ENCODE results near the gene GTF2F2. TPM values are rescaled to one million over a fixed set of nuclear protein-coding genes. Genes with fewer than 3 reads are reported as not detected.

Gene GTF2F2
- polyA plus RNA-seq, 2 of the 4 experiments (the other 2 are of a cell fraction): 21.0 to 30.0 TPM

DNA sequence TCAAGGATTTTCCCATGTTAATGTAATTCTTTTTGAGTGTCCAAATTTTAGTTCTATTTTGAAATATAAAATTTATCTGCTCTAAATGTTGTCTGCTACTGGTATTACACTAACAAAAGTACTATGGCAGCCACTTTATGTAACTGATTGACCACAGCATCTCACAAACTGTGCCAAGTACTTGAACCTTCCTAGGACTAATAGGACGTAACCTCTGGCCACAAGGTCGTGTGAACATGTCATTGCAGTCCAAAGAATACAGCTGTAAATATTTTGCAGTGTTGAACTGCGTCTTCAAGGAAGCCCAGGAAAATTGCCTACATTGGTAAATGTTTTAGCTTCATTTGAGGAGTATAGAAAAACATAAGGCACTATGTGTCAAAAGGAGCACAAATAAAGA is 78.6 kb downstream of the GTF2F2 start (continued):
- no peak for TF ChIP-seq MAZ (IDR thresholded peaks at IDR 0.05; ENCODE audit: borderline replicate concordance, low read depth, low read length)
- no peak for TF ChIP-seq NR3C1 (IDR thresholded peaks at IDR 0.05)
- no peak for TF ChIP-seq SREBF2 (IDR thresholded peaks at IDR 0.05)
- no peak for TF ChIP-seq ZNF302 (CRISPR knock-in tag; IDR thresholded peaks at IDR 0.05)

DNA sequence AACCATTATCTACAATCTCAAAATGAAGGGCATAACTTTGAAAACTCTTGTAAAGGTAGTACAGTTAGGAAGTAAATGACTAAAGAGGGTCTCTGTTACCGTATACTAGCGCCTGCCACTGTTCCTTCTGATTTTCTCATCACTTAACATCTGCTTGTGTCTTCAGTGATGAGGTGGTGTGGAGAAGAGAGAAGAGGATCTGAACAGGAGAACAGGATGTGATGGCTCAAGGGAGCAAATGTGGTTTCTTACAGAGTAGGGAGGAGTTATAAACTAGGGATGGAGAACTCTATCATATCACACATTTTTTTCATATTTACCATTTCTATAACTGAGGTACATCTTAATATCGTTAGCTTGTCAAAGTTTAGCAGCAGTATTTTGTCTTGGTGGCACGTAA is 79.4 kb downstream of the GTF2F2 start:
- FAIRE-seq: no peak
- no peaks in the 10 kb centered on the region for H3K9me3 ChIP-seq
- WGBS (ENCODE audit: missing lambda C conversion rate): 92% methylated on average over 4 of the region's 4 CpGs
- CTCF ChIA-PET: interaction anchor here (1.4 to 2.0 kb wide), 2 partner anchors 81 to 82 kb away, joined by 3 to 5 read pairs; no protein-coding TSS in a partner anchor
- H3K4me2 ChIP-seq: no peak overlapping the region
- no peak for ATAC-seq
- no peak overlapping the region for H3K27ac ChIP-seq
- peaks cover 19% of the 10 kb centered on the region for H3K4me1 ChIP-seq
- no peak for TF ChIP-seq HDAC2 (IDR thresholded peaks at IDR 0.05)
- DNase-seq (ENCODE audit: low read depth in 1 of 2, low spot score in 1 of 2): no peak
- no peak overlapping the region for H3K4me3 ChIP-seq
- POLR2A ChIA-PET: no interaction called here

DNA sequence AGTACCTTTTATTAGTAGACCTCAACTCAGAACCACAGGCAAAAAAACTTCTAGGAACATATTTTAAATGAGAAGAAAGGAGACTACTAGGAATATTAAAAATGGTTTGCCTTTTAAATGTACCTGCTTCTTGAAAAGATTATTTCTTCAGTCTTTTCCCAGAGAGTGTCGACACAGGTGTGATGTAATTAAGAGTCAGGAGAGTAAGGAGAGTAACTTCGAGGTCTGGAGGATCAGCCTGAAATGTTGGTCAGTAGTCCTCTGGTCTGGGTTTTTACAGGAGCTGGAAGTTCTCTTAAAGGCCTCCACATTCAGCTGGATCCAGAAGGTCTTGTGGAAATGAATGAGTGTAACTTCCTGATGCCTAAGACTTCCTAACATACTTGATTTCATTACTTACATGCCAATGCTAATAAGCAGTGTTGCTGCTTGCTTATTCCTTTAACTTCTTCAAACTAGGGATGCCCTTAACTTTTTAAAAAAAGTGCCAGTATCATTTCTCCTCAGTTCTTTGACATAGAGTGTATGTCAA is 80.5 kb downstream of the GTF2F2 start, which contains the start of gene KCTD4:
KCTD4 (minus strand) TSS at position 345 of the 532 bp plus-strand sequence. CDS start 6,478 bp downstream, outside the sequence.
- FAIRE-seq (no peak), DNase-seq (ENCODE audit: low read depth in 1 of 2, low spot score in 1 of 2) (no peak), ATAC-seq (no peak)
- Histone ChIP-seq H3K4me1 (peaks cover 18% of the 10 kb centered on the region), H3K4me3 (no peak within 1 kb of the TSS), H3K4me2 (no peak within 1 kb of the TSS), H3K27ac (no peak within 1 kb of the TSS), H3K9me3 (no peaks in the 10 kb centered on the region)
- ChIA-PET CTCF (no interaction called here), POLR2A (no interaction called here)
- no peak for TF ChIP-seq RFX5 (IDR thresholded peaks at IDR 0.05)
- TF ChIP-seq, protein P1, sequence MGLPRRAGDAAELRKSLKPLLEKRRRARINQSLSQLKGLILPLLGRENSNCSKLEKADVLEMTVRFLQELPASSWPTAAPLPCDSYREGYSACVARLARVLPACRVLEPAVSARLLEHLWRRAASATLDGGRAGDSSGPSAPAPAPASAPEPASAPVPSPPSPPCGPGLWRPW (IDR thresholded peaks at IDR 0.05): no peak
- TF ChIP-seq, protein P2, sequence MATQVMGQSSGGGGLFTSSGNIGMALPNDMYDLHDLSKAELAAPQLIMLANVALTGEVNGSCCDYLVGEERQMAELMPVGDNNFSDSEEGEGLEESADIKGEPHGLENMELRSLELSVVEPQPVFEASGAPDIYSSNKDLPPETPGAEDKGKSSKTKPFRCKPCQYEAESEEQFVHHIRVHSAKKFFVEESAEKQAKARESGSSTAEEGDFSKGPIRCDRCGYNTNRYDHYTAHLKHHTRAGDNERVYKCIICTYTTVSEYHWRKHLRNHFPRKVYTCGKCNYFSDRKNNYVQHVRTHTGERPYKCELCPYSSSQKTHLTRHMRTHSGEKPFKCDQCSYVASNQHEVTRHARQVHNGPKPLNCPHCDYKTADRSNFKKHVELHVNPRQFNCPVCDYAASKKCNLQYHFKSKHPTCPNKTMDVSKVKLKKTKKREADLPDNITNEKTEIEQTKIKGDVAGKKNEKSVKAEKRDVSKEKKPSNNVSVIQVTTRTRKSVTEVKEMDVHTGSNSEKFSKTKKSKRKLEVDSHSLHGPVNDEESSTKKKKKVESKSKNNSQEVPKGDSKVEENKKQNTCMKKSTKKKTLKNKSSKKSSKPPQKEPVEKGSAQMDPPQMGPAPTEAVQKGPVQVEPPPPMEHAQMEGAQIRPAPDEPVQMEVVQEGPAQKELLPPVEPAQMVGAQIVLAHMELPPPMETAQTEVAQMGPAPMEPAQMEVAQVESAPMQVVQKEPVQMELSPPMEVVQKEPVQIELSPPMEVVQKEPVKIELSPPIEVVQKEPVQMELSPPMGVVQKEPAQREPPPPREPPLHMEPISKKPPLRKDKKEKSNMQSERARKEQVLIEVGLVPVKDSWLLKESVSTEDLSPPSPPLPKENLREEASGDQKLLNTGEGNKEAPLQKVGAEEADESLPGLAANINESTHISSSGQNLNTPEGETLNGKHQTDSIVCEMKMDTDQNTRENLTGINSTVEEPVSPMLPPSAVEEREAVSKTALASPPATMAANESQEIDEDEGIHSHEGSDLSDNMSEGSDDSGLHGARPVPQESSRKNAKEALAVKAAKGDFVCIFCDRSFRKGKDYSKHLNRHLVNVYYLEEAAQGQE (IDR thresholded peaks at IDR 0.05): no peak
- TF ChIP-seq HDAC2 (IDR thresholded peaks at IDR 0.05): no peak
- no peak for TF ChIP-seq PHF8 (IDR thresholded peaks at IDR 0.05; ENCODE audit: borderline replicate concordance, low read depth)
- no peak for TF ChIP-seq CBX8 (IDR thresholded peaks at IDR 0.05)
- TF ChIP-seq MYC (IDR thresholded peaks at IDR 0.05; ENCODE audit: borderline replicate concordance, low read length): no peak
- no peak for TF ChIP-seq MAZ (IDR thresholded peaks at IDR 0.05; ENCODE audit: borderline replicate concordance, low read depth, low read length)
- TF ChIP-seq CHD4 (IDR thresholded peaks at IDR 0.05; ENCODE audit: borderline replicate concordance): no peak
- no peak for TF ChIP-seq ZNF302 (CRISPR knock-in tag; IDR thresholded peaks at IDR 0.05)
- TF ChIP-seq, protein P3, sequence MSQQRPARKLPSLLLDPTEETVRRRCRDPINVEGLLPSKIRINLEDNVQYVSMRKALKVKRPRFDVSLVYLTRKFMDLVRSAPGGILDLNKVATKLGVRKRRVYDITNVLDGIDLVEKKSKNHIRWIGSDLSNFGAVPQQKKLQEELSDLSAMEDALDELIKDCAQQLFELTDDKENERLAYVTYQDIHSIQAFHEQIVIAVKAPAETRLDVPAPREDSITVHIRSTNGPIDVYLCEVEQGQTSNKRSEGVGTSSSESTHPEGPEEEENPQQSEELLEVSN (IDR thresholded peaks at IDR 0.05; ENCODE audit: borderline replicate concordance, low read depth): no peak
- no peak for TF ChIP-seq NFE2L2 (conservative IDR thresholded peaks at IDR 0.05; ENCODE audit: low read length)
- TF ChIP-seq GATA3 (IDR thresholded peaks at IDR 0.05; ENCODE audit: borderline replicate concordance): no peak
- 64% methylated on average over 2 of the region's 2 CpGs for WGBS (ENCODE audit: missing lambda C conversion rate)

DNA sequence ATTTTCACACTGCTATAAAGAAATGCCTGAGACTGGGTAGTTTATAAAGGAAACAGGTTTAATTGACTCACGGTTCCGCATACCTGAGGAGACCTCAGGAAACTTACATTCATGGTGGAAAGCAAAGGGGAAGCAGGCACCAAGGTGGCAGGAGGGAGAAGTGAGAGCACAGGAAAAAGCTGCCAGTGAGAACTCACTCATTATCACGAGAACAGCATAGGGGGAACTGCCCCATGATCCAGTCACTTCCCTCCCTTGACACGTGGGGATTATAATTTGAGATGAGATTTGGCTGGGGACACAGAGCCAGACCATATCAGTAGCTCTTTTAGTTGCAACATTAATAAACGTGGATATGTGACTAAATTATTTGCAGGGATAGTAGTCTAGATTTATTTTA is 84.8 kb downstream of the GTF2F2 start:
- H3K27ac ChIP-seq: peak overlapping the region in 1 of 2 experiments; percentile 80; a peak in 3 of 6 replicates
- 83% methylated on average over 5 of the region's 5 CpGs for WGBS (ENCODE audit: missing lambda C conversion rate)
- no peak overlapping the region for H3K4me3 ChIP-seq
- POLR2A ChIA-PET: interaction anchor here (0.6 kb wide), 1 partner anchor 11 kb away, joined by 3 read pairs; no protein-coding TSS in a partner anchor
- peaks cover 48% of the 10 kb centered on the region for H3K4me1 ChIP-seq
- CTCF ChIA-PET: interaction anchor here (1.1 to 2.1 kb wide), 5 partner anchors 11 to 158 kb away, joined by 3 to 6 read pairs (median 4); no protein-coding TSS in a partner anchor
- DNase-seq (ENCODE audit: low read depth in 1 of 2, low spot score in 1 of 2) (no peak), FAIRE-seq (no peak), ATAC-seq (no peak)
- no peaks in the 10 kb centered on the region for H3K9me3 ChIP-seq
- no peak overlapping the region for H3K4me2 ChIP-seq
- TF ChIP-seq MAFK (IDR thresholded peaks at IDR 0.05; ENCODE audit: partially characterized antibody) (no peak), RNF2 (IDR thresholded peaks at IDR 0.05; ENCODE audit: borderline replicate concordance, low read depth) (no peak), BHLHE40 (IDR thresholded peaks at IDR 0.05; ENCODE audit: low read depth, low read length) (no peak), TFCP2L1 (CRISPR knock-in tag; IDR thresholded peaks at IDR 0.05) (no peak), MAZ (IDR thresholded peaks at IDR 0.05; ENCODE audit: borderline replicate concordance, low read depth, low read length) (no peak), SREBF2 (IDR thresholded peaks at IDR 0.05) (no peak), NPAS2 (CRISPR knock-in tag; IDR thresholded peaks at IDR 0.05; ENCODE audit: borderline replicate concordance) (no peak), PHF8 (IDR thresholded peaks at IDR 0.05; ENCODE audit: borderline replicate concordance, low read depth) (no peak), ZC3H11A (IDR thresholded peaks at IDR 0.05) (no peak)
- TF ChIP-seq, protein P4, sequence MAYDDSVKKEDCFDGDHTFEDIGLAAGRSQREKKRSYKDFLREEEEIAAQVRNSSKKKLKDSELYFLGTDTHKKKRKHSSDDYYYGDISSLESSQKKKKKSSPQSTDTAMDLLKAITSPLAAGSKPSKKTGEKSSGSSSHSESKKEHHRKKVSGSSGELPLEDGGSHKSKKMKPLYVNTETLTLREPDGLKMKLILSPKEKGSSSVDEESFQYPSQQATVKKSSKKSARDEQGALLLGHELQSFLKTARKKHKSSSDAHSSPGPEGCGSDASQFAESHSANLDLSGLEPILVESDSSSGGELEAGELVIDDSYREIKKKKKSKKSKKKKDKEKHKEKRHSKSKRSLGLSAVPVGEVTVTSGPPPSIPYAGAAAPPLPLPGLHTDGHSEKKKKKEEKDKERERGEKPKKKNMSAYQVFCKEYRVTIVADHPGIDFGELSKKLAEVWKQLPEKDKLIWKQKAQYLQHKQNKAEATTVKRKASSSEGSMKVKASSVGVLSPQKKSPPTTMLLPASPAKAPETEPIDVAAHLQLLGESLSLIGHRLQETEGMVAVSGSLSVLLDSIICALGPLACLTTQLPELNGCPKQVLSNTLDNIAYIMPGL (CRISPR knock-in tag; IDR thresholded peaks at IDR 0.05; ENCODE audit: borderline replicate concordance): no peak

All from A549 (cell line).